GM12892 (cell line): ENCODE measurements around the gene RMP24.

ENCODE experiments used
- POLR2A ChIP-seq: IDR thresholded peaks from 2 replicates; pipeline ENCODE4 v1.6.1; 2011; ENCODE audit warnings: low read depth, low read length, control low read depth
- POLR2AphosphoS5 ChIP-seq: IDR thresholded peaks from 2 replicates; pipeline ENCODE4 v1.6.1; 2011; ENCODE audit warnings: low read depth, low read length, control low read depth
- TAF1 ChIP-seq: IDR thresholded peaks from 2 replicates; pipeline ENCODE4 v1.6.1; 2011; ENCODE audit warnings: low read depth, mild to moderate bottlenecking, control low read depth, low read length, borderline replicate concordance

DNA sequence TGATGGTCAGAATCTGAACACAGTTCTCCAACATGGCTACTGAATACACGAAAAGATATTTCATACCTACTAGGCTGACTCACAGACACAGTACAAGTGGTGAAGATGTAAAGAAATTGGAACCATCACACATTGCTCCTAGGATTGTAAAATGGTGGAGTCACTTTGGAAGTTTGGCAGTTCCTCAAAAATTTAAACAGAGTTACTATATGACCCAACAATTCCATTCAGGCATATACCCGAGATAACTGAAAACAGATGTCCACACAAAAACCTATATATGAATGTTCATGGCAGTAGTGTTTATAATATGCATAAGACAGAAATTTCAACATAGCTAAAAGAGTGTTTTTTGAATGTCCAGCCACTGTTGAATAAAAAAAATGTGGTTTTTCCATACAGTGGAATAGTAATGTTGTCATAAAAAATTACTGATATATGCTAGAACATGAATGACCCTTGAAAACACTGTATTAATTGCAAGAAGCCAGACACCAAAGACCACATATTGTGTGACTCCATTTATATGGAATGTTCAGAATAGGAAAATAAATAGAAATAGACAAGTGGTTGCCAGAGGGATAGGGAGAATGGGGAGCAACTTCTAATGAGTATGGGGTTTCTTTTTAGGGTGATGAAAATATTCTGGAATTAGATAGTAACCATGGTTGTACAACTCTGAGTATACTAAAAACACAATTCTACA, 10.1 kb downstream of the RMP24 start:
- TF ChIP-seq POLR2AphosphoS5 (no peak), POLR2A (no peak), TAF1 (no peak)
